Measurements from ENCODE around the gene ABHD11. TPM values are rescaled to one million over a fixed set of nuclear protein-coding genes. Genes with fewer than 3 reads are reported as not detected.

The ABHD11 gene
- total and polyA plus RNA-seq, 5 donors from 2014 or later = 14.5 to 19.3 (median 17.2) TPM

DNA sequence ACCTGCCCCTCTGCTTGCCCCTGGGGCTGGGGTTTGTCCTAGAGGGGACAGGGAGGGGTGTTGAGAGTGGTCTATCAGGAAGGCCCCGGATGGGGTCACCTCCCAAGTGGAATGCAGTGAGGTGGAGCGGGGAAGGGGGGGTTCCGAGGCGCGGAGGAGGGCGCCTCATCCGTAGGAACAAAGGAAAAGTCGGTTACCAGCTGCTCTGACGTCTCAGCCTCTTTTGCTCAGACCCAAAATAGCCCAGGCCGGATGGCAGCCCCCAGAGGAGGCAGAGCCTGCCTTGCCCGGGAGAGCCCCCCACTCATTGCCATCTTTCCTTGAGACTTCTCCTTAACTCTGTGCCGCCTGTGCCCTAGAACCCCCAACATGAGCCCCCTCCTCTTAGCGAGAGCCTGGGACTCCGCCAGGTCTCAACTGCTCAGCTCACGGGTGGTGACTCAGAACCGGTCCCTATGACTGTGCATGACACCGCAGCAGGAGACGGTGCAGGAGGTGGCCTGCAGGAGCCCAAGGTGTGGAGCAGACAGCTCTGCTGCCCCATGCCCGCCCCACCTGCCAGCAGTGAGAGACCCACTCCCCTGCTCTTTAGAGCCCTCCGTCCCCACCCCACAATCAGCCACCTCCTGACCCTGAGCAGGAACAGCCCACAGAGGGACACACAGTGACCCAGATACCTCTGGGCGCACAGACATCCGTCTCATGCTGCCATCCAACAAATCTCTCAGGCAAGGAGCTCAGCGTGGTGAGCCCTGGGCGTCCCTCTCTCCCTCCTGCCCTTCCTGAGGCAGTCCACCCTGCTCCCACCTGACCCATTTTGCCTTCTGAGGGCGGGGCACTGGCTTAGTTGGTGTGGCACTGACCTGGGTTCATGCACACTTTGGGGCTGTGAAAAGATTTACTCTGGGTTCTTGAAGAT lies 32.2 kb downstream of the ABHD11 start:
- Mint-ChIP-seq H3K27me3 (no peaks in the 10 kb centered on the region), H3K36me3 (peaks cover 8% of the 10 kb centered on the region), H3K4me3 (peak overlapping the region in 1 of 4 donors; percentile 65), H3K4me1 (peaks cover 0 to 20% (median 3%) of the 10 kb centered on the region in 4 donors), H3K27ac (peak overlapping the region in 2 of 3 donors; percentile 35 to 67), H3K9me3 (no peaks in the 10 kb centered on the region)
- no peak overlapping the region for H3K4me3 ChIP-seq (ENCODE audit: low read depth, low read length)
- H3K9me3 ChIP-seq (ENCODE audit: control insufficient read depth in 2 of 2, low read length in 2 of 2) = no peaks in the 10 kb centered on the region
- ATAC-seq (ENCODE audit: low read depth in 2 of 2) (peak; percentile 36 to 38), DNase-seq (no peak)
- no peak overlapping the region for H3K27ac ChIP-seq (ENCODE audit: insufficient read depth, low read length, poor library complexity, severe bottlenecking)
- no peaks in the 10 kb centered on the region for H3K27me3 ChIP-seq (ENCODE audit: control insufficient read depth, insufficient read depth, low read length)
- H3K4me1 ChIP-seq (ENCODE audit: control insufficient read depth, insufficient read depth, low read length, poor library complexity, severe bottlenecking) = peaks cover 10% of the 10 kb centered on the region
- H3K36me3 ChIP-seq (ENCODE audit: control insufficient read depth, insufficient read depth, low read length) = peaks cover 3% of the 10 kb centered on the region

- H3K27me3 Mint-ChIP-seq = no peaks in the 10 kb centered on the region
- peaks cover 10% of the 10 kb centered on the region for H3K4me1 ChIP-seq (ENCODE audit: control insufficient read depth, insufficient read depth, low read length, poor library complexity, severe bottlenecking)
- H3K27ac Mint-ChIP-seq = no peak overlapping the region
- no peak overlapping the region for H3K4me3 Mint-ChIP-seq
- peaks cover 3% of the 10 kb centered on the region for H3K36me3 ChIP-seq (ENCODE audit: control insufficient read depth, insufficient read depth, low read length)
- ATAC-seq (ENCODE audit: low read depth in 2 of 2) (no peak), DNase-seq (no peak)
- peaks cover 9% of the 10 kb centered on the region for H3K36me3 Mint-ChIP-seq
- no peaks in the 10 kb centered on the region for H3K9me3 ChIP-seq (ENCODE audit: control insufficient read depth in 2 of 2, low read length in 2 of 2)
- no peak overlapping the region for H3K4me3 ChIP-seq (ENCODE audit: low read depth, low read length)
- H3K4me1 Mint-ChIP-seq = peaks cover 0 to 20% (median 3%) of the 10 kb centered on the region in 4 donors
- H3K9me3 Mint-ChIP-seq = no peaks in the 10 kb centered on the region
- no peaks in the 10 kb centered on the region for H3K27me3 ChIP-seq (ENCODE audit: control insufficient read depth, insufficient read depth, low read length)
- H3K27ac ChIP-seq (ENCODE audit: insufficient read depth, low read length, poor library complexity, severe bottlenecking) = no peak overlapping the region
Observed at GRCh38 chr7:73705551-73705920, 33.1 kb downstream of the ABHD11 start.

DNA sequence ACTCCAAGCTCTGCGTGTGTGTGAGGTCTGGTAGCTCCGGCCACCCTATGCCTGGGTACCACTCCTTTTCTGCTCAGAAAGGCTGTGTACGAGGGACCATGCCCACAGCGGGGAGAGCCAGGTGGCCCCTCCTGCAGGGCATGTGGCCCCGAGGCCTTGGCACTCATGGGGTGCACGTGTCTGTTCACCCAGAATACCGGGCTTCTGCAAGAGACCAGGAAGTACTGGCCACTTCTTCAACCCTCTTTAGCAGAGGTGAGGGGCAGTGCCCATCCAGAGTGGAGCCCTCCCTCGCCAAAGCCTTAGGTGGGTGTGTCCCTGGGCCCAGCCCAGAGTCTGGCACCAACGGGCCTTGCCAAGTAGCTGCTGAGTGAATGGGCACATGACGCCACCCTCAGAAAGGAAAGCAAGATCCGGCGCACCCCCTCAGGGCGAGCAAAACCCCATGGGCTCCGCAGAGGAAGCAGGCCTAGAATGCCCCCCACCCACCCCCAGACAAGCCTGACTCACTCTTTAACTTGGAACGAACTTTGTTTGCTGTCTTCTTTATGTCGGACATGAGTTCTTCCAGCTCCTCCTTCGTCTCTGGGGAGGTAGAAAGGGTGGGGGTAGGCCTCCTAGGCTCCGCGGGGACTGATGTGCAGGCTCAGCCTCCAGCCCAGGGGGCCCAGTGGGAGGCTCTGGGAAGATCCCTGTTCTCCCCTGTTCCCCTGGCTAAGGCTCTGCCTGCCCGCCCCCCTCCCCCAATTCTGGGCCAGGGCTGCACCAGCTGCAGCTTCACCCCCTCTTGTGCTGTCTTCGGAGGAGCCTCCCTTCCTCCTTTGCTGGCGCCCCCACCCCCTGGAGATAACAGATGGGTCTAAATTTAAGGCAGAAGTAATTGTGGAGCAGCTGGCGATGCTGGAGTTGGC lies 33.7 kb downstream of the ABHD11 start:
- Histone ChIP-seq H3K27me3 (ENCODE audit: control insufficient read depth, insufficient read depth, low read length) (no peaks in the 10 kb centered on the region), H3K9me3 (ENCODE audit: control insufficient read depth in 2 of 2, low read length in 2 of 2) (no peaks in the 10 kb centered on the region), H3K4me3 (ENCODE audit: low read depth, low read length) (no peak overlapping the region), H3K4me1 (ENCODE audit: control insufficient read depth, insufficient read depth, low read length, poor library complexity, severe bottlenecking) (peaks cover 10% of the 10 kb centered on the region), H3K36me3 (ENCODE audit: control insufficient read depth, insufficient read depth, low read length) (peaks cover 3% of the 10 kb centered on the region), H3K27ac (ENCODE audit: insufficient read depth, low read length, poor library complexity, severe bottlenecking) (no peak overlapping the region)
- DNase-seq = no peak
- Mint-ChIP-seq H3K9me3 (no peaks in the 10 kb centered on the region), H3K4me1 (peaks cover 0 to 20% (median 3%) of the 10 kb centered on the region in 4 donors), H3K27ac (no peak overlapping the region), H3K27me3 (no peaks in the 10 kb centered on the region), H3K4me3 (no peak overlapping the region), H3K36me3 (peaks cover 9% of the 10 kb centered on the region)
- no peak for ATAC-seq (ENCODE audit: low read depth in 2 of 2)

- DNase-seq (peak; percentile 25 to 56 (median 32)), ATAC-seq (ENCODE audit: low read depth in 2 of 2) (peak in 1 of 2 donors; percentile 35)
- Histone ChIP-seq H3K27ac (ENCODE audit: insufficient read depth, low read length, poor library complexity, severe bottlenecking) (no peak overlapping the region), H3K4me3 (ENCODE audit: low read depth, low read length) (no peak overlapping the region), H3K9me3 (ENCODE audit: control insufficient read depth in 2 of 2, low read length in 2 of 2) (no peaks in the 10 kb centered on the region), H3K36me3 (ENCODE audit: control insufficient read depth, insufficient read depth, low read length) (peaks cover 8% of the 10 kb centered on the region), H3K27me3 (ENCODE audit: control insufficient read depth, insufficient read depth, low read length) (no peaks in the 10 kb centered on the region), H3K4me1 (ENCODE audit: control insufficient read depth, insufficient read depth, low read length, poor library complexity, severe bottlenecking) (peaks cover 10% of the 10 kb centered on the region)
- no peaks in the 10 kb centered on the region for H3K27me3 Mint-ChIP-seq
- no peaks in the 10 kb centered on the region for H3K9me3 Mint-ChIP-seq
- H3K36me3 Mint-ChIP-seq = peaks cover 9% of the 10 kb centered on the region
- peak overlapping the region in 2 of 4 donors; percentile 33 to 48 for H3K4me3 Mint-ChIP-seq
- no peak overlapping the region for H3K27ac Mint-ChIP-seq
- peaks cover 0 to 20% (median 3%) of the 10 kb centered on the region in 4 donors for H3K4me1 Mint-ChIP-seq
Observed at GRCh38 chr7:73703757-73704639, 34.6 kb downstream of the ABHD11 start.

- ATAC-seq (ENCODE audit: low read depth in 2 of 2) (no peak), DNase-seq (no peak)
- Histone ChIP-seq H3K4me1 (ENCODE audit: control insufficient read depth, insufficient read depth, low read length, poor library complexity, severe bottlenecking) (peaks cover 10% of the 10 kb centered on the region), H3K9me3 (ENCODE audit: control insufficient read depth in 2 of 2, low read length in 2 of 2) (no peaks in the 10 kb centered on the region), H3K36me3 (ENCODE audit: control insufficient read depth, insufficient read depth, low read length) (peaks cover 15% of the 10 kb centered on the region), H3K27me3 (ENCODE audit: control insufficient read depth, insufficient read depth, low read length) (no peaks in the 10 kb centered on the region), H3K27ac (ENCODE audit: insufficient read depth, low read length, poor library complexity, severe bottlenecking) (no peak overlapping the region), H3K4me3 (ENCODE audit: low read depth, low read length) (no peak overlapping the region)
- peaks cover 14% of the 10 kb centered on the region for H3K36me3 Mint-ChIP-seq
- H3K9me3 Mint-ChIP-seq = no peaks in the 10 kb centered on the region
- no peaks in the 10 kb centered on the region for H3K27me3 Mint-ChIP-seq
- H3K4me1 Mint-ChIP-seq = peaks cover 0 to 20% (median 3%) of the 10 kb centered on the region in 4 donors
- H3K27ac Mint-ChIP-seq = no peak overlapping the region
- peak overlapping the region in 2 of 4 donors; percentile 33 to 57 for H3K4me3 Mint-ChIP-seq
Observed at GRCh38 chr7:73703225-73703624, 35.4 kb downstream of the ABHD11 start.

DNA sequence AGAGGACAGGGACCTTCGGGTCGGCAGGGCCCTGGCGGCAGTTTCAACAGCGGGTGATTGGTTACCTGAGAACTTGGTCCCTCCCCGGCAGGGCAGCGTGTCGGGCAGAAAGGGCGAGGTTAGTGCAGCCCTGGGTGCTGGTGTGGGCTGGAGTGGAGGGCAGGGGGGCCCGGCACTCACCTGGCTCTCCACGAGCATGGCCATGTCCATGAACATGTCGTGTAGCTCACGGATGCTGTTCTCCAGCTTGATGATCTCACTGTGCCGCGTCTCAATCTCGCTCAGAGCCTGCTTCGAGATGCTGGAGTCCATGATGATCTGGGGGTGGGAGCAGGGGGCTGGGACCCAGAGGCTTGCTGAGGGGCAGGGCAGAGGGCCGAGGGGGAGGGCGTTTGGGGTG lies 35.9 kb downstream of the ABHD11 start:
- Mint-ChIP-seq H3K27ac (no peak overlapping the region), H3K36me3 (peaks cover 14% of the 10 kb centered on the region), H3K4me1 (peaks cover 0 to 20% (median 3%) of the 10 kb centered on the region in 4 donors), H3K4me3 (no peak overlapping the region), H3K9me3 (no peaks in the 10 kb centered on the region), H3K27me3 (no peaks in the 10 kb centered on the region)
- peaks cover 10% of the 10 kb centered on the region for H3K4me1 ChIP-seq (ENCODE audit: control insufficient read depth, insufficient read depth, low read length, poor library complexity, severe bottlenecking)
- DNase-seq (no peak), ATAC-seq (ENCODE audit: low read depth in 2 of 2) (no peak)
- no peak overlapping the region for H3K4me3 ChIP-seq (ENCODE audit: low read depth, low read length)
- H3K9me3 ChIP-seq (ENCODE audit: control insufficient read depth in 2 of 2, low read length in 2 of 2) = no peaks in the 10 kb centered on the region
- H3K27me3 ChIP-seq (ENCODE audit: control insufficient read depth, insufficient read depth, low read length) = no peaks in the 10 kb centered on the region
- no peak overlapping the region for H3K27ac ChIP-seq (ENCODE audit: insufficient read depth, low read length, poor library complexity, severe bottlenecking)
- H3K36me3 ChIP-seq (ENCODE audit: control insufficient read depth, insufficient read depth, low read length) = peaks cover 17% of the 10 kb centered on the region

GRCh38 chr7:73702226-73702625 lies 36.4 kb downstream of the ABHD11 start:
- no peaks in the 10 kb centered on the region for H3K9me3 ChIP-seq (ENCODE audit: control insufficient read depth in 2 of 2, low read length in 2 of 2)
- H3K27ac Mint-ChIP-seq = no peak overlapping the region
- H3K36me3 ChIP-seq (ENCODE audit: control insufficient read depth, insufficient read depth, low read length) = peaks cover 19% of the 10 kb centered on the region
- H3K4me1 Mint-ChIP-seq = peaks cover 0 to 20% (median 3%) of the 10 kb centered on the region in 4 donors
- H3K27me3 ChIP-seq (ENCODE audit: control insufficient read depth, insufficient read depth, low read length) = no peaks in the 10 kb centered on the region
- no peak overlapping the region for H3K4me3 ChIP-seq (ENCODE audit: low read depth, low read length)
- no peaks in the 10 kb centered on the region for H3K9me3 Mint-ChIP-seq
- H3K27me3 Mint-ChIP-seq = no peaks in the 10 kb centered on the region
- H3K4me1 ChIP-seq (ENCODE audit: control insufficient read depth, insufficient read depth, low read length, poor library complexity, severe bottlenecking) = peaks cover 8% of the 10 kb centered on the region
- no peak overlapping the region for H3K4me3 Mint-ChIP-seq
- no peak for DNase-seq
- H3K36me3 Mint-ChIP-seq = peaks cover 16% of the 10 kb centered on the region
- no peak overlapping the region for H3K27ac ChIP-seq (ENCODE audit: insufficient read depth, low read length, poor library complexity, severe bottlenecking)
- no peak for ATAC-seq (ENCODE audit: low read depth in 2 of 2)

All from CD4-positive, CD25-positive, alpha-beta regulatory T cell (primary cell).